ENCODE measurements around the gene GNG13. TPM values are rescaled to one million over a fixed set of nuclear protein-coding genes. Genes with fewer than 3 reads are reported as not detected.

The GNG13 gene
- total RNA-seq, 1 experiment from 2014 or later = not detected

- no peak overlapping the region for H3K23ac ChIP-seq (ENCODE audit: insufficient read length, low read depth, low read length)
- Mint-ChIP-seq H3K9me3 (peaks cover 0 to 6% of the 10 kb centered on the region in 2 experiments; a peak in 1 of 5 replicates), H3K4me1 (peaks cover 0 to 5% of the 10 kb centered on the region in 2 experiments; a peak in 2 of 4 replicates), H3K27me3 (ENCODE audit: low read depth) (peaks cover 47% of the 10 kb centered on the region), H3K4me3 (peak overlapping the region; percentile 32 to 50; a peak in 3 of 5 replicates), H3K27ac (no peak overlapping the region), H3K36me3 (ENCODE audit: insufficient read depth in 1 of 3, low read depth in 3 of 3) (no peaks in the 10 kb centered on the region)
- no peak overlapping the region for H2AFZ ChIP-seq (ENCODE audit: low read length)
- H3K27me3 ChIP-seq (ENCODE audit: insufficient read depth, low read length) = no peaks in the 10 kb centered on the region; the same call in 1 of the 2 replicates
- H2AK5ac ChIP-seq (ENCODE audit: insufficient read length, low read length) = no peak overlapping the region
- peak overlapping the region; percentile 56 for H3K4me2 ChIP-seq (ENCODE audit: insufficient read depth, insufficient read length, low read length)
- no peak overlapping the region for H4K91ac ChIP-seq (ENCODE audit: insufficient read length, low read depth, low read length)
- WGBS (ENCODE audit: extremely low coverage, insufficient read length, low lambda C conversion rate) = no CpG with 5 or more reads among the region's 67 CpGs
- no peak overlapping the region for H4K8ac ChIP-seq (replicated peaks; ENCODE audit: insufficient read length, low read depth, low read length)
- TF ChIP-seq, protein P1, sequence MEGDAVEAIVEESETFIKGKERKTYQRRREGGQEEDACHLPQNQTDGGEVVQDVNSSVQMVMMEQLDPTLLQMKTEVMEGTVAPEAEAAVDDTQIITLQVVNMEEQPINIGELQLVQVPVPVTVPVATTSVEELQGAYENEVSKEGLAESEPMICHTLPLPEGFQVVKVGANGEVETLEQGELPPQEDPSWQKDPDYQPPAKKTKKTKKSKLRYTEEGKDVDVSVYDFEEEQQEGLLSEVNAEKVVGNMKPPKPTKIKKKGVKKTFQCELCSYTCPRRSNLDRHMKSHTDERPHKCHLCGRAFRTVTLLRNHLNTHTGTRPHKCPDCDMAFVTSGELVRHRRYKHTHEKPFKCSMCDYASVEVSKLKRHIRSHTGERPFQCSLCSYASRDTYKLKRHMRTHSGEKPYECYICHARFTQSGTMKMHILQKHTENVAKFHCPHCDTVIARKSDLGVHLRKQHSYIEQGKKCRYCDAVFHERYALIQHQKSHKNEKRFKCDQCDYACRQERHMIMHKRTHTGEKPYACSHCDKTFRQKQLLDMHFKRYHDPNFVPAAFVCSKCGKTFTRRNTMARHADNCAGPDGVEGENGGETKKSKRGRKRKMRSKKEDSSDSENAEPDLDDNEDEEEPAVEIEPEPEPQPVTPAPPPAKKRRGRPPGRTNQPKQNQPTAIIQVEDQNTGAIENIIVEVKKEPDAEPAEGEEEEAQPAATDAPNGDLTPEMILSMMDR (conservative IDR thresholded peaks at IDR 0.05) = peak; percentile 88
- H3K79me1 ChIP-seq (ENCODE audit: insufficient read depth, low read depth, low read length, poor library complexity, severe bottlenecking) = no peaks in the 10 kb centered on the region
- H3K18ac ChIP-seq (ENCODE audit: insufficient read length, low read depth, low read length) = no peak overlapping the region
- peaks cover 8% of the 10 kb centered on the region for H3K23me2 ChIP-seq (ENCODE audit: insufficient read length, low read depth, low read length, poor library complexity, severe bottlenecking)
- no peaks in the 10 kb centered on the region for H3K79me2 ChIP-seq (ENCODE audit: insufficient read depth, low read length)
- no peak overlapping the region for H3K9ac ChIP-seq (ENCODE audit: extremely low read depth, insufficient read length, low read length)
- no peak overlapping the region for H2BK120ac ChIP-seq (ENCODE audit: low read depth, low read length, poor library complexity, severe bottlenecking)
- no peak overlapping the region for H4K5ac ChIP-seq (ENCODE audit: insufficient read length, low read depth, low read length)
- H3K4me1 ChIP-seq (ENCODE audit: insufficient read depth, low read length) = no peaks in the 10 kb centered on the region; the same call in 1 of the 2 replicates
- no peak overlapping the region for H3K56ac ChIP-seq (ENCODE audit: insufficient read length, low read depth, low read length)
- DNase-seq = peak; percentile 78
- H2BK12ac ChIP-seq (ENCODE audit: insufficient read length, low read depth, low read length) = no peak overlapping the region
- H2BK5ac ChIP-seq (ENCODE audit: insufficient read length, low read length) = no peak overlapping the region
- H3K27ac ChIP-seq (ENCODE audit: insufficient read length, low read depth, low read length) = no peak overlapping the region
- peak overlapping the region; percentile 10; the same call in 1 of the 2 replicates for H2BK15ac ChIP-seq (ENCODE audit: low read depth, low read length)
- H3K4ac ChIP-seq (ENCODE audit: low read depth, low read length) = no peak overlapping the region
- H2BK20ac ChIP-seq (ENCODE audit: low read depth, low read length, poor library complexity, severe bottlenecking) = no peak overlapping the region
- no peak overlapping the region; the same call in 1 of the 2 replicates for H3K14ac ChIP-seq (ENCODE audit: insufficient read depth, low read length)
- H3K9me3 ChIP-seq (ENCODE audit: control insufficient read depth, low read depth, low read length) = no peaks in the 10 kb centered on the region
- H3T11ph ChIP-seq (ENCODE audit: low read length) = no peak overlapping the region
- no peaks in the 10 kb centered on the region for H4K20me1 ChIP-seq (ENCODE audit: control insufficient read depth, insufficient read depth, insufficient read length)
Observed at GRCh38 chr16:813204-813915, 12.8 kb upstream of the GNG13 start.
